ENCODE data around the gene HABP4.

The HABP4 gene

DNA sequence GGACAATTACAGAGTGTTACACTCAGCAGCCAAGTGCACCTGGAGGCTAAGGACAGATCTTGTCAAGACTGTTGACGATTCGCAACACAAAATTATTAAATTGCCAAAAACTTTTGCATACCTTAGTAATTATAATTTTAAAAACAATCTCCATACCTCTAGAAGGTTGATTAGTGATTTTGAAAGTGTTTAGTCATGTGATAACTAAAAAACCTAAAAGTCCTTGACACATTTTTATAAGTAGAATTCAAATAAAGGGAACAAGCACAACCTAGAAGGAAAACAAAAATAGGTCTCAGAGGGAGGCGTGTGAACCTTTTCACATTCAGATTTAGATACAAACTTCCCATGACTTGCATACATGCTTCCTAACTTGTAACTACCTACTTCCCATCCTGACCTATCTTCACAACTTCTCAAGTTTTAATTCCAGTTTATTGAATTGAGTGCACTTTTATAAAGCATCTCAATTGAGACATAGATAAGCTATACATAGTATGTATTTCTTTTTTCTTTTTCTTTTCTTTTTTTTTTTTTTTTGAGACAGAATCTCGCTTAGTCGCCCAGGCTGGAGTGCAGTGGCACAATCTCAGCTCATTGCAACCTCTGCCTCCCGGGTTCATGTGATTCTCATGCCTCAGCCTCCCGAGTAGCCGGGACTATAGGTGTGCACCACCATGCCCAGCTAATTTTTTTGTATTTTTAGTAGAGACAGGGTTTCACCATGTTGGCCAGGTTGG, 37.6 kb upstream of the HABP4 start:
- Histone ChIP-seq H3K4me1 (ENCODE audit: control insufficient read depth, low read length) (peaks cover 43% of the 10 kb centered on the region), H3K9me2 (replicated peaks; ENCODE audit: control insufficient read depth, low read length) (no peaks in the 10 kb centered on the region), H3K36me3 (ENCODE audit: control insufficient read depth, low read length) (peaks cover 72% of the 10 kb centered on the region), H3F3A (ENCODE audit: control insufficient read depth, insufficient read depth) (peaks cover 18% of the 10 kb centered on the region), H3K9me3 (ENCODE audit: control insufficient read depth, insufficient read depth, low read length) (no peaks in the 10 kb centered on the region), H4K20me1 (ENCODE audit: control insufficient read depth, insufficient read depth, low read depth, low read length) (peaks cover 61% of the 10 kb centered on the region), H3K4me3 (ENCODE audit: low read length) (no peak overlapping the region), H3K27ac (ENCODE audit: low read depth, low read length) (no peak overlapping the region), H3K27me3 (ENCODE audit: control insufficient read depth, low read length) (no peaks in the 10 kb centered on the region; the same call in 1 of the 2 replicates), H3K4me2 (ENCODE audit: low read length) (no peak overlapping the region), H3K79me2 (ENCODE audit: control insufficient read depth, low read length) (peaks cover 99% of the 10 kb centered on the region)
- TF ChIP-seq, protein P1, sequence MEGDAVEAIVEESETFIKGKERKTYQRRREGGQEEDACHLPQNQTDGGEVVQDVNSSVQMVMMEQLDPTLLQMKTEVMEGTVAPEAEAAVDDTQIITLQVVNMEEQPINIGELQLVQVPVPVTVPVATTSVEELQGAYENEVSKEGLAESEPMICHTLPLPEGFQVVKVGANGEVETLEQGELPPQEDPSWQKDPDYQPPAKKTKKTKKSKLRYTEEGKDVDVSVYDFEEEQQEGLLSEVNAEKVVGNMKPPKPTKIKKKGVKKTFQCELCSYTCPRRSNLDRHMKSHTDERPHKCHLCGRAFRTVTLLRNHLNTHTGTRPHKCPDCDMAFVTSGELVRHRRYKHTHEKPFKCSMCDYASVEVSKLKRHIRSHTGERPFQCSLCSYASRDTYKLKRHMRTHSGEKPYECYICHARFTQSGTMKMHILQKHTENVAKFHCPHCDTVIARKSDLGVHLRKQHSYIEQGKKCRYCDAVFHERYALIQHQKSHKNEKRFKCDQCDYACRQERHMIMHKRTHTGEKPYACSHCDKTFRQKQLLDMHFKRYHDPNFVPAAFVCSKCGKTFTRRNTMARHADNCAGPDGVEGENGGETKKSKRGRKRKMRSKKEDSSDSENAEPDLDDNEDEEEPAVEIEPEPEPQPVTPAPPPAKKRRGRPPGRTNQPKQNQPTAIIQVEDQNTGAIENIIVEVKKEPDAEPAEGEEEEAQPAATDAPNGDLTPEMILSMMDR (IDR thresholded peaks at IDR 0.05; ENCODE audit: low read depth, low read length, poor library complexity, severe bottlenecking) = no peak
- no peak for TF ChIP-seq EZH2phosphoT487 (IDR thresholded peaks at IDR 0.05; ENCODE audit: borderline replicate concordance, low read length)

DNA sequence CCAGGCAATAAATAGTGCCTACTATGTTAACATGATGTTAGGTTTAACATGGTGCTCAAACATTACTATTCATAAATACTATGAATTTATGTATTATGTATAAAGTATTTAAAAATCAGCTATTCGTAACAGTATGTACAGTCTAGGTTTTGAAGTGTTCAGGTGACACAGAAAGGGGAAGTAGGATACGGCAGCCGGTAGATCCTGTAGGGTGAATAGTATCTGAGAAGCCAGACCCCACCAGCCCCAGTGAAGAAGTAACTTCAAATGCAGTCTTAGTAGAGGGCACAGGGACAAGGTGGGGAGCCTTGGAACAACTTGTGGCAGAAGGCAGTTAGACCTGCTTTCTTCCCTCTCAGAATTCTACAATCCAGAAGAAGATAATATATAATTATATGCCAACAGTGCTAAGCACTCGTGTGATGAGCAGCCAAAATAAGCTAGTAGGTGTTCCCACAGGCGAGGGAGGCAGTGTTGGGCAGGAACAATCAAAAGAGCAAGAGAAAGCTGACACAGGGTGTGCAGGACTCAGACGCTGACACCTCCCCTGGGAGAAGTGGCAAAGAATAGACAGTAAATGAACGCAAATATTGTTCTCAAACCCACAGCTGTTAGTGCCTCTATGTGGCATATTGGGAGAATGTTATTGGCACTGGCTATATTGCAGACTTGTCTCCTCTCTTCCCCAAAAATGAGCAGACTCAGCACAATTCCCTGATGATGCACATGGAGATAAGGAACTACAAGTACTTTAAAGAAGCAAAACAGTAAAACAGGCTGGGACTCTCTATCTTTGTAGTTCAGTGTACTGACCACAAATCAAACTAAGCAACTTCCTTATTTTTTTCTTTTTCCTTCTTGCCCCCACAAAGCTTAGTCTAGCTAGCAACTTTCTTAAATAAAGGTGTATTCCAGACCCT, 36.4 kb upstream of the HABP4 start:
- H3K4me2 ChIP-seq (ENCODE audit: low read length) = peak overlapping the region; percentile 95
- peaks cover 18% of the 10 kb centered on the region for H3F3A ChIP-seq (ENCODE audit: control insufficient read depth, insufficient read depth)
- no peaks in the 10 kb centered on the region; the same call in 1 of the 2 replicates for H3K27me3 ChIP-seq (ENCODE audit: control insufficient read depth, low read length)
- H3K4me3 ChIP-seq (ENCODE audit: low read length) = peak overlapping the region; percentile 72
- TF ChIP-seq, protein P1 (IDR thresholded peaks at IDR 0.05; ENCODE audit: low read depth, low read length, poor library complexity, severe bottlenecking) = no peak
- no peak for TF ChIP-seq EZH2phosphoT487 (IDR thresholded peaks at IDR 0.05; ENCODE audit: borderline replicate concordance, low read length)
- no peaks in the 10 kb centered on the region for H3K9me2 ChIP-seq (replicated peaks; ENCODE audit: control insufficient read depth, low read length)
- H3K4me1 ChIP-seq (ENCODE audit: control insufficient read depth, low read length) = peaks cover 43% of the 10 kb centered on the region
- H3K36me3 ChIP-seq (ENCODE audit: control insufficient read depth, low read length) = peaks cover 74% of the 10 kb centered on the region
- peak overlapping the region; percentile 76 for H3K27ac ChIP-seq (ENCODE audit: low read depth, low read length)
- peaks cover 56% of the 10 kb centered on the region for H4K20me1 ChIP-seq (ENCODE audit: control insufficient read depth, insufficient read depth, low read depth, low read length)
- H3K79me2 ChIP-seq (ENCODE audit: control insufficient read depth, low read length) = peaks cover 93% of the 10 kb centered on the region
- H3K9me3 ChIP-seq (ENCODE audit: control insufficient read depth, insufficient read depth, low read length) = no peaks in the 10 kb centered on the region

DNA sequence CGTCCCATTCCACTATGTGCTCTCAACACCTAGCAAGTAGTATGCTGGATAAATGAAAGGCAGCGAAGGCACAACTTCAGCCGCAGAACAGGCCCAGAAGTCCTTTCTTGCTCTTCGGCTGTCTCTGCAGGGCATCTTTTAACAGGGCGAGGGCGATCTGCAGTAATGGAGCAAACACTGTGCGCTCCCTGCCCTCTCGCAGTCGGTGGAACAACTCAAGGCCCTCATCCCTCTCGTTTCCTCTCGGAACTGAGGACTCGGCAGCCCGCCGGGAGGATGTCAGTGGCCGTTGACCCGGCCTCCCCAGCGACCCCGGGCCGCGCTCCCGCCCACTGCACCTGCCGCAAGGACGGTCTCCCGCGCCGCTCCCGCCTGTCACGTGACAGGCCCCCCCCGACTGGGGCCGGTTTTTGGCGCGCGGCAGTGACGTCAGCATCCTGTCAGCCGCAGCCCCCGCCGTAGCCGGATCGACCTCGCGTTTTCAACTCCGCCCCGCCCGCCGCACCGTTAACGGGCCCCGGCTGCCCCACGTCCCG, 32.9 kb upstream of the HABP4 start:
- Histone ChIP-seq H3K79me2 (ENCODE audit: control insufficient read depth, low read length) (peaks cover 74% of the 10 kb centered on the region), H3K4me2 (ENCODE audit: low read length) (peak overlapping the region; percentile 95), H3K27me3 (ENCODE audit: control insufficient read depth, low read length) (no peaks in the 10 kb centered on the region; the same call in 1 of the 2 replicates), H3K36me3 (ENCODE audit: control insufficient read depth, low read length) (peaks cover 57% of the 10 kb centered on the region), H3K9me3 (ENCODE audit: control insufficient read depth, insufficient read depth, low read length) (no peaks in the 10 kb centered on the region), H3K9me2 (replicated peaks; ENCODE audit: control insufficient read depth, low read length) (no peaks in the 10 kb centered on the region), H3K27ac (ENCODE audit: low read depth, low read length) (peak overlapping the region; percentile 76), H3F3A (ENCODE audit: control insufficient read depth, insufficient read depth) (peaks cover 28% of the 10 kb centered on the region), H3K4me3 (ENCODE audit: low read length) (peak overlapping the region; percentile 97), H4K20me1 (ENCODE audit: control insufficient read depth, insufficient read depth, low read depth, low read length) (peaks cover 32% of the 10 kb centered on the region), H3K4me1 (ENCODE audit: control insufficient read depth, low read length) (peaks cover 55% of the 10 kb centered on the region)
- TF ChIP-seq, protein P1 (IDR thresholded peaks at IDR 0.05; ENCODE audit: low read depth, low read length, poor library complexity, severe bottlenecking) = no peak
- no peak for TF ChIP-seq EZH2phosphoT487 (IDR thresholded peaks at IDR 0.05; ENCODE audit: borderline replicate concordance, low read length)
